IMR-90 (cell line): ENCODE data around the gene ZDHHC18. TPM values are rescaled to one million over a fixed set of nuclear protein-coding genes. Genes with fewer than 3 reads are reported as not detected.

Source experiments
- ATAC-seq: fragments of 200-7000 bp; cut with Tn5 transposase; 2 replicates; pipeline ENCODE4 v1.9.1; 2020; ENCODE audit warnings: low read depth, mild to moderate bottlenecking, moderate library complexity
- BruUV-seq: library from RNA; stranded (reverse); fragments of 400-500 nt; replicated peaks from 2 replicates; lab custom pipeline; 2021; lab: Mats Ljungman, UMichigan
- CTCF ChIA-PET: fragments of 300-600 bp; formaldehyde crosslinking; extraction: SDS; loops from one replicate; lab custom pipeline; 2021; ENCODE audit warnings: antibody characterized with exemption; lab: Yijun Ruan, JAX
- POLR2A ChIA-PET: fragments of 300-600 bp; sonication (Branson Sonifier 250); formaldehyde crosslinking; loops from one replicate; lab custom pipeline; 2022; ENCODE audit warnings: antibody characterized with exemption; ENCODE audit not compliant: unreplicated experiment; lab: Charles Lee
- DNase-seq: peaks from one replicate; pipeline ENCODE4 v3.0.0; 2013
- H2AFZ ChIP-seq: replicated peaks from 2 replicates; pipeline ENCODE3; 2013; ENCODE audit warnings: low read length, mild to moderate bottlenecking; ENCODE audit not compliant: poor library complexity
- H2AK5ac ChIP-seq: 2 replicates; pipeline ENCODE4 v1.6.1; 2013; ENCODE audit warnings: low read depth, low read length, inconsistent platforms
- H2AK9ac ChIP-seq: replicated peaks from 2 replicates; pipeline ENCODE3; 2013; ENCODE audit warnings: mild to moderate bottlenecking, low read depth, low read length, moderate library complexity; ENCODE audit not compliant: poor library complexity
- H2BK120ac ChIP-seq: 2 replicates; pipeline ENCODE4 v1.6.1; 2013; ENCODE audit warnings: low read depth, low read length, inconsistent platforms
- H2BK15ac ChIP-seq: 3 replicates; pipeline ENCODE4 v1.6.1; 2013; ENCODE audit warnings: low read depth, low read length, inconsistent platforms
- H2BK20ac ChIP-seq: 2 replicates; pipeline ENCODE4 v1.6.1; 2013; ENCODE audit warnings: low read depth, mild to moderate bottlenecking, inconsistent platforms, low read length, moderate library complexity
- H2BK5ac ChIP-seq: 2 replicates; pipeline ENCODE4 v1.6.1; 2013; ENCODE audit warnings: mild to moderate bottlenecking, low read depth, low read length, inconsistent platforms; ENCODE audit not compliant: poor library complexity, severe bottlenecking
- H3K14ac ChIP-seq: replicated peaks from 2 replicates; pipeline ENCODE4 v1.6.1; 2013; ENCODE audit warnings: low read depth, low read length, inconsistent platforms
- H3K18ac ChIP-seq: 2 replicates; pipeline ENCODE4 v1.6.1; 2013; ENCODE audit warnings: low read depth, low read length, control low read depth
- H3K23ac ChIP-seq: 2 replicates; pipeline ENCODE4 v1.6.1; 2013; ENCODE audit warnings: low read depth, low read length, inconsistent platforms
- H3K27ac ChIP-seq: 2 replicates; pipeline ENCODE4 v1.5.1; 2013; ENCODE audit warnings: mild to moderate bottlenecking, control low read depth, low read length; ENCODE audit not compliant: insufficient read depth
- H3K27me3 ChIP-seq: 2 replicates; pipeline ENCODE4 v1.6.1; 2013; ENCODE audit warnings: low read length; ENCODE audit not compliant: control insufficient read depth, insufficient read depth
- H3K36me3 ChIP-seq: 2 replicates; pipeline ENCODE4 v1.6.1; 2013; ENCODE audit warnings: low read length, mixed read lengths; ENCODE audit not compliant: control insufficient read depth, insufficient read depth
- H3K4ac ChIP-seq: 2 replicates; pipeline ENCODE4 v1.6.1; 2013; ENCODE audit warnings: low read depth, low read length, inconsistent platforms
- H3K4me1 ChIP-seq: 2 replicates; pipeline ENCODE4 v1.6.1; 2013; ENCODE audit warnings: low read length, mixed read lengths; ENCODE audit not compliant: control insufficient read depth, insufficient read depth
- H3K4me2 ChIP-seq: 2 replicates; pipeline ENCODE4 v1.6.1; 2013; ENCODE audit warnings: low read depth, mild to moderate bottlenecking, control low read depth, low read length, moderate library complexity
- H3K4me3 ChIP-seq: 2 replicates; pipeline ENCODE4 v1.5.1; 2013; ENCODE audit warnings: low read depth, mild to moderate bottlenecking, control low read depth, low read length, moderate library complexity; ENCODE audit not compliant: insufficient read depth
- H3K56ac ChIP-seq: 2 replicates; pipeline ENCODE4 v1.6.1; 2013; ENCODE audit warnings: low read length, inconsistent platforms; ENCODE audit not compliant: insufficient read depth; ENCODE audit errors: extremely low read depth
- H3K79me1 ChIP-seq, 2 experiments: 2 replicates each; pipeline ENCODE4 v1.6.1; 2013; ENCODE audit warnings: low read length in 2 of 2, inconsistent platforms in 1 of 2, low read depth in 1 of 2
- H3K9ac ChIP-seq: 2 replicates; pipeline ENCODE4 v1.6.1; 2013; ENCODE audit warnings: low read depth, low read length, control low read depth
- H3K9me1 ChIP-seq: 2 replicates; pipeline ENCODE4 v1.6.1; 2013; ENCODE audit warnings: low read length, inconsistent platforms; ENCODE audit not compliant: insufficient read depth
- H3K9me3 ChIP-seq: 2 replicates; pipeline ENCODE4 v1.6.1; 2013; ENCODE audit warnings: low read length; ENCODE audit not compliant: control insufficient read depth, insufficient read depth
- H4K20me1 ChIP-seq: 2 replicates; pipeline ENCODE4 v1.6.1; 2013; ENCODE audit warnings: low read length, inconsistent platforms; ENCODE audit not compliant: insufficient read depth
- H4K5ac ChIP-seq: 2 replicates; pipeline ENCODE4 v1.6.1; 2013; ENCODE audit warnings: mild to moderate bottlenecking, low read depth, low read length, control low read depth
- H4K8ac ChIP-seq, 2 experiments: 2 replicates each; pipeline ENCODE4 v1.6.1; 2013; ENCODE audit warnings: low read depth in 2 of 2, low read length in 2 of 2, control low read depth in 1 of 2, inconsistent platforms in 1 of 2
- H4K91ac ChIP-seq: 2 replicates; pipeline ENCODE4 v1.6.1; 2013; ENCODE audit warnings: low read depth, low read length, inconsistent platforms; ENCODE audit not compliant: insufficient read depth
- BHLHE40 ChIP-seq: fragments of 150-350 bp; IDR thresholded peaks from 2 replicates; pipeline ENCODE4 v1.6.1; 2016; ENCODE audit warnings: mild to moderate bottlenecking, low read depth, low read length
- FOS ChIP-seq: fragments of 150-350 bp; IDR thresholded peaks from 2 replicates; pipeline ENCODE4 v1.6.1; 2016; ENCODE audit warnings: low read depth, low read length
- MAFK ChIP-seq: IDR thresholded peaks from 2 replicates; pipeline ENCODE4 v1.6.1; 2012; ENCODE audit warnings: low read depth, low read length, improper control_type of control experiment
- NFE2L2 ChIP-seq: fragments of 150-350 bp; IDR thresholded peaks from 2 replicates; pipeline ENCODE4 v1.6.1; 2016; ENCODE audit warnings: low read depth, mild to moderate bottlenecking, low read length
- POLR2A ChIP-seq: IDR thresholded peaks from 2 replicates; pipeline ENCODE4 v1.6.1; 2012; ENCODE audit warnings: mild to moderate bottlenecking, low read depth, low read length
- RAD21 ChIP-seq: IDR thresholded peaks from 2 replicates; pipeline ENCODE4 v1.6.1; 2012; ENCODE audit warnings: low read length, improper control_type of control experiment
- RCOR1 ChIP-seq: IDR thresholded peaks from 2 replicates; pipeline ENCODE4 v1.6.1; 2012; ENCODE audit warnings: mild to moderate bottlenecking, low read length, improper control_type of control experiment; ENCODE audit not compliant: insufficient replicate concordance
- WGBS, 2 experiments: methylation state at CpG; one replicate each; pipeline versions ENCODE4 v1.1.5 to v1.1.7; 2013; ENCODE audit warnings: missing lambda C conversion rate in 2 of 2; ENCODE audit not compliant: insufficient read length in 1 of 2; ENCODE audit errors: extremely low coverage in 2 of 2; 5-methylcytosine and 5-hydroxymethylcytosine counted together
- dilution Hi-C: fragments of 300-500 bp; cut with HindIII; formaldehyde crosslinking; loops from one replicate; pipeline ENCODE4 v1.14.3; 2018; ENCODE audit warnings: low sequenced_read_pairs; ENCODE audit not compliant: unreplicated experiment
- in situ Hi-C: fragments of 300-500 bp; cut with MboI; formaldehyde crosslinking; loops from 3 replicates; pipeline ENCODE4 v1.14.3; 2019; ENCODE audit warnings: low sequenced_read_pairs, inconsistent platforms, mixed read lengths
- intact Hi-C: fragments of 100-400 bp; cut with micrococcal nuclease; formaldehyde crosslinking; loops from 2 replicates; pipeline ENCODE4 v1.10.0; 2022
- polyA plus RNA-seq, 3 experiments: library from polyadenylated mRNA; depleted of rRNA; stranded (reverse); fragments of >200 nt; gene quantifications; 2 replicates each; pipeline ENCODE4 v1.2.3, GENCODE V29; 2012; ENCODE audit warnings: low replicate concordance in 1 of 3
- total RNA-seq: library from RNA; depleted of rRNA; stranded (reverse); fragments of >200 nt; gene quantifications from 2 replicates; pipeline ENCODE4 v1.2.3, GENCODE V29; 2012
- TF ChIP-seq, protein P1 (sequence below): conservative IDR thresholded peaks from 2 replicates; pipeline ENCODE4 v1.5.1; 2012; ENCODE audit warnings: mild to moderate bottlenecking, low read depth, low read length, improper control_type of control experiment
- TF ChIP-seq, protein P2 (sequence below): fragments of 150-350 bp; IDR thresholded peaks from 2 replicates; pipeline ENCODE4 v1.6.1; 2017; ENCODE audit warnings: mild to moderate bottlenecking, antibody characterized with exemption, low read length, low read depth

The ZDHHC18 gene
- total and polyA plus RNA-seq, 2 of the 4 experiments (the other 2 are of a cell fraction) = 12.5 to 37.0 TPM

DNA sequence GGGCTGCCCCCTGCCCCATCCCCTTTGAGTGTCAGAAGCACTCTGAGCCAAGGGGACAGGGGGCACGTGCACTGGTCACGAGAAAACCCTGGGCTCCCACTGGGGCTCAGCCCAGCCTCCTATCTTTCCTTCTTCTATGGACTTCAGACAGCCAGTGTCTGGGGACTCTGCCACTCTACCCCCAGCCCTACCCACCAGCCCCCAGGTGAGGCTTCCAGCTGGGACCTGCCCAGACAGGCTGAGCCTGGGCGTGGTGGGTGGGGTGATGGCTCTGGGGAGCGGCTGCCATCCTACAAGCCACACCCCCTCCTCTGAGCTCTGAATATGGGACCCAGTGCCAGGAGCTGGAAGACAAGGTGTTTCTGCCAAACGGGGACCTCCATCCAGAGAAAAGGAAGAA lies 28.4 kb downstream of the ZDHHC18 start:
- dilution Hi-C loops (no loop called here), in situ Hi-C loops (no loop called here), intact Hi-C loops (no loop called here)
- Histone ChIP-seq H3K14ac (no peak overlapping the region), H2BK15ac (no peak overlapping the region), H3K79me1 (0 out of 4 replicates have a peak, but pooled peaks cover 0 to 2% of the 10 kb centered on the region in 2 experiments), H4K20me1 (peaks cover 4% of the 10 kb centered on the region; the same call in 1 of the 2 replicates), H3K9me3 (no peaks in the 10 kb centered on the region), H2BK120ac (no peak overlapping the region), H2BK5ac (no peak overlapping the region), H3K27me3 (no peaks in the 10 kb centered on the region), H4K8ac (no peak overlapping the region), H2AK5ac (no peak overlapping the region), H4K91ac (no peak overlapping the region), H3K4ac (no peak overlapping the region), H3K4me3 (no peak overlapping the region), H3K9ac (no peak overlapping the region), H3K9me1 (no peaks in the 10 kb centered on the region), H3K4me1 (no peaks in the 10 kb centered on the region), H3K27ac (no peak overlapping the region), H2BK20ac (no peak overlapping the region), H2AK9ac (no peak overlapping the region), H3K36me3 (peaks cover 49% of the 10 kb centered on the region), H2AFZ (no peak overlapping the region), H3K23ac (no peak overlapping the region), H3K4me2 (no peak overlapping the region), H3K56ac (no peak overlapping the region), H3K18ac (no peak overlapping the region), H4K5ac (no peak overlapping the region)
- TF ChIP-seq, protein P1, sequence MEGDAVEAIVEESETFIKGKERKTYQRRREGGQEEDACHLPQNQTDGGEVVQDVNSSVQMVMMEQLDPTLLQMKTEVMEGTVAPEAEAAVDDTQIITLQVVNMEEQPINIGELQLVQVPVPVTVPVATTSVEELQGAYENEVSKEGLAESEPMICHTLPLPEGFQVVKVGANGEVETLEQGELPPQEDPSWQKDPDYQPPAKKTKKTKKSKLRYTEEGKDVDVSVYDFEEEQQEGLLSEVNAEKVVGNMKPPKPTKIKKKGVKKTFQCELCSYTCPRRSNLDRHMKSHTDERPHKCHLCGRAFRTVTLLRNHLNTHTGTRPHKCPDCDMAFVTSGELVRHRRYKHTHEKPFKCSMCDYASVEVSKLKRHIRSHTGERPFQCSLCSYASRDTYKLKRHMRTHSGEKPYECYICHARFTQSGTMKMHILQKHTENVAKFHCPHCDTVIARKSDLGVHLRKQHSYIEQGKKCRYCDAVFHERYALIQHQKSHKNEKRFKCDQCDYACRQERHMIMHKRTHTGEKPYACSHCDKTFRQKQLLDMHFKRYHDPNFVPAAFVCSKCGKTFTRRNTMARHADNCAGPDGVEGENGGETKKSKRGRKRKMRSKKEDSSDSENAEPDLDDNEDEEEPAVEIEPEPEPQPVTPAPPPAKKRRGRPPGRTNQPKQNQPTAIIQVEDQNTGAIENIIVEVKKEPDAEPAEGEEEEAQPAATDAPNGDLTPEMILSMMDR = no peak
- no peak for TF ChIP-seq RAD21
- TF ChIP-seq, protein P2, sequence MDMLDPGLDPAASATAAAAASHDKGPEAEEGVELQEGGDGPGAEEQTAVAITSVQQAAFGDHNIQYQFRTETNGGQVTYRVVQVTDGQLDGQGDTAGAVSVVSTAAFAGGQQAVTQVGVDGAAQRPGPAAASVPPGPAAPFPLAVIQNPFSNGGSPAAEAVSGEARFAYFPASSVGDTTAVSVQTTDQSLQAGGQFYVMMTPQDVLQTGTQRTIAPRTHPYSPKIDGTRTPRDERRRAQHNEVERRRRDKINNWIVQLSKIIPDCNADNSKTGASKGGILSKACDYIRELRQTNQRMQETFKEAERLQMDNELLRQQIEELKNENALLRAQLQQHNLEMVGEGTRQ = no peak
- no peak for TF ChIP-seq POLR2A
- TF ChIP-seq NFE2L2 = no peak
- no peak for TF ChIP-seq BHLHE40
- no peak for TF ChIP-seq FOS
- TF ChIP-seq RCOR1 = no peak
- no peak for TF ChIP-seq MAFK
- POLR2A ChIA-PET = no interaction called here
- TSS peak; percentile 65 for BruUV-seq
- CTCF ChIA-PET = interaction anchor here (1.0 kb wide), 1 partner anchor 13 kb away, joined by 3 read pairs; no protein-coding TSS in a partner anchor
- no peak for DNase-seq
- no CpG with 5 or more reads among the region's 5 CpGs for WGBS, 2 experiments
- no peak for ATAC-seq
